Measurements from ENCODE around the gene PEG3. TPM values are rescaled to one million over a fixed set of nuclear protein-coding genes. Genes with fewer than 3 reads are reported as not detected.

Gene PEG3
- total RNA-seq, 1 donor from 2014 or later = not detected

DNA sequence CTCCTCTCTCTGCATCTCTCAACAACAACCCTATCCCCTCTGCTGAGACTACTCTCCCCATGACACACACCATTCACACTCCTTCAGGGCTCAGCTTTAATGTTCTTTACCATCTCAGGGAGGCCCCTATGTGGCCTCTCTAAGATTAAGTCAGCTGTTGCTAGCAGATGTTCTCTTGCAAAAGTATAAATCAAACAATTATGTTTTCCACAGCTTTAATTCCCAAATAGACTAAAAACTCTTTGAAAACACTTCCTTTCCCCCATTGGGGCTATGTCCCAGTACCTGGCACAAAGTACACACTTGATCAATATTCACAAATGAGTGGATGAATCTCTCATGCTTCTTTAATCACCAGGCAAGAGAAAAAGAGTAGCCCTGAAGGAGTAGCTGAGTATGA lies 5.1 kb downstream of the PEG3 start:
- H3K27ac Mint-ChIP-seq = no peak overlapping the region
- H3K79me2 ChIP-seq (ENCODE audit: low read depth) = no peaks in the 10 kb centered on the region
- no peaks in the 10 kb centered on the region for H3K27me3 ChIP-seq
- H3K9me3 Mint-ChIP-seq = peaks cover 71% of the 10 kb centered on the region
- no peaks in the 10 kb centered on the region for H3K36me3 ChIP-seq
- H3K4me3 Mint-ChIP-seq = no peak overlapping the region
- no peak overlapping the region for H3K4me3 ChIP-seq
- no peak overlapping the region for H3K27ac ChIP-seq
- H3K4me1 Mint-ChIP-seq = no peaks in the 10 kb centered on the region
- H2AFZ ChIP-seq (replicated peaks) = no peak overlapping the region
- H3K4me1 ChIP-seq = no peaks in the 10 kb centered on the region
- no peaks in the 10 kb centered on the region for H3K36me3 Mint-ChIP-seq
- peaks cover 3% of the 10 kb centered on the region for H3K27me3 Mint-ChIP-seq (ENCODE audit: insufficient read depth, low read depth)
- no peak overlapping the region for H3K9ac ChIP-seq
- no peaks in the 10 kb centered on the region for H4K20me1 ChIP-seq (ENCODE audit: low read depth)
- no peak overlapping the region for H3K4me2 ChIP-seq
- TF ChIP-seq, protein P1, sequence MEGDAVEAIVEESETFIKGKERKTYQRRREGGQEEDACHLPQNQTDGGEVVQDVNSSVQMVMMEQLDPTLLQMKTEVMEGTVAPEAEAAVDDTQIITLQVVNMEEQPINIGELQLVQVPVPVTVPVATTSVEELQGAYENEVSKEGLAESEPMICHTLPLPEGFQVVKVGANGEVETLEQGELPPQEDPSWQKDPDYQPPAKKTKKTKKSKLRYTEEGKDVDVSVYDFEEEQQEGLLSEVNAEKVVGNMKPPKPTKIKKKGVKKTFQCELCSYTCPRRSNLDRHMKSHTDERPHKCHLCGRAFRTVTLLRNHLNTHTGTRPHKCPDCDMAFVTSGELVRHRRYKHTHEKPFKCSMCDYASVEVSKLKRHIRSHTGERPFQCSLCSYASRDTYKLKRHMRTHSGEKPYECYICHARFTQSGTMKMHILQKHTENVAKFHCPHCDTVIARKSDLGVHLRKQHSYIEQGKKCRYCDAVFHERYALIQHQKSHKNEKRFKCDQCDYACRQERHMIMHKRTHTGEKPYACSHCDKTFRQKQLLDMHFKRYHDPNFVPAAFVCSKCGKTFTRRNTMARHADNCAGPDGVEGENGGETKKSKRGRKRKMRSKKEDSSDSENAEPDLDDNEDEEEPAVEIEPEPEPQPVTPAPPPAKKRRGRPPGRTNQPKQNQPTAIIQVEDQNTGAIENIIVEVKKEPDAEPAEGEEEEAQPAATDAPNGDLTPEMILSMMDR (IDR thresholded peaks at IDR 0.05) = no peak
- TF ChIP-seq EZH2 (IDR thresholded peaks at IDR 0.05) (no peak), EZH2phosphoT487 (IDR thresholded peaks at IDR 0.05) (no peak)
- H3F3A ChIP-seq (ENCODE audit: low read depth) = no peaks in the 10 kb centered on the region
- H3K9me3 ChIP-seq (ENCODE audit: low read depth) = peaks cover 19% of the 10 kb centered on the region
- DNase-seq (ENCODE audit: low spot score) = no peak

DNA sequence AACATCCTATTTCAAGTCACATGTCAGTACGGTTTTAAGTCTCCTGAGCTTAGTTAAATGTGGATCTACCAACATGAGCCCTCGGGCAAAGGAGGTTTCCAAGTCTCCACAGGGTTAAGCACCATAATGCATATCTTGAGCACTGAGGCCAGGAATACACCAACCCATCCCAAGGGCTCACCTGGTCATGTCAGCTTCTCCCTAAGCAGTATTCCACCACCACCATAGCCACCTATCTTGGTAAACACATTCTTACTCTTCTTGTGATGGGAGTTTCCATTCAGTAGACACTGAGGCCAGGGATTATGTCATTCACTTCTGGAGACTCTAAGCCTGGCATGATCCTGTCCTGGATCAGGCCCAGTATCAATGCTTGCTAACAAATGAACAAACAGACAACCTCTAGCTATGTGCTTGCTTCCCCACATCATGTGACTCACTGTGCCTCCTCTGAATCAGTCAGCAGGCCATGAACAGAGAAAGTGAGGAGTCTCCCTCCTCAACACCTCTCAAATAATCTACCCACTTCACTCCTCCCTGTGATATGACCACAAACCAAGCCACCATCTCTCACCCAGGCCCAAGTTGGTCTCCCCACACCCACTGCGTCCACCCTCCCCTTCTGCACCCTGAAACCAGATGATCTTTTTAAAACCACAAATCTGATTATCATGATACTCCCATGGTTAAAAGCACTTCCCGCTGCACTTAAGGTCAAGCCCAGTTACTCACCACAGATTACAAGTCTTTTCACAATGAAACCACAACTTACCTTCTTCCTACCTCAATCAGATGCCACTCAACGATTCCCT lies 5.8 kb downstream of the PEG3 start:
- no peak overlapping the region for H3K4me2 ChIP-seq
- no peaks in the 10 kb centered on the region for H3K36me3 Mint-ChIP-seq
- DNase-seq (ENCODE audit: low spot score) = no peak

DNA sequence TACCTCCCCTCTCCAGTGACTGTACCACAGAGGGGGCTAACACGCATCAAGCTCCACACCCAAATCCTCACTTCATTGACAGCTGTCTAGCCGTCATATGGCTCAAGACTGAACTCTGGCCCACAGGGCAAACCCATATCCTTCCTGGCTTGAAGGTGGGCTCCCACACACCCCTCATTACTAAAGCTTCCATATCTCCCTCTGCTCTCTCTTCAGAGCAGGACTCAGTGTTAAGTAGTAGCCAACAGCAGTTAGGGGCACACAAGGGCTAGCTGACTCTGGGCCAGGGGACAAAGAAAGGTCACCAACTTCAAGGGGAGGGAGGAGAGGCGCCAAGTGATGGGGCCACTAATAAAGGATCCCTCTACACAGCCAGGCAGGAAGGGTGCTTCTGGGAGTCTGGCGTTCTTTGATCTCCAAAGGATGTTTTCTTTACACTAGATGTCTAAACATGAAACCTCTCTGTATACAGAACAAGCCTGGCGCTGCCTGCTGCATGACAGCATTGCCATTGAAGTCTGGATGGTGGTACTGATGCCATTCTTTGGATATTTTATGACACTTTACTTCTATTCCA lies 8.1 kb downstream of the PEG3 start:
- no peak overlapping the region for H3K9ac ChIP-seq
- no peak overlapping the region for H3K4me2 ChIP-seq
- no peak for TF ChIP-seq EZH2 (IDR thresholded peaks at IDR 0.05)
- TF ChIP-seq, protein P1 (IDR thresholded peaks at IDR 0.05) = no peak
- TF ChIP-seq EZH2phosphoT487 (IDR thresholded peaks at IDR 0.05) = no peak
- no peaks in the 10 kb centered on the region for H3K36me3 ChIP-seq
- H3F3A ChIP-seq (ENCODE audit: low read depth) = no peaks in the 10 kb centered on the region
- Mint-ChIP-seq H3K4me1 (no peaks in the 10 kb centered on the region), H3K27ac (no peak overlapping the region), H3K27me3 (ENCODE audit: insufficient read depth, low read depth) (no peaks in the 10 kb centered on the region), H3K9me3 (peaks cover 68% of the 10 kb centered on the region), H3K4me3 (no peak overlapping the region), H3K36me3 (no peaks in the 10 kb centered on the region)
- H2AFZ ChIP-seq (replicated peaks) = no peak overlapping the region
- peaks cover 31% of the 10 kb centered on the region for H3K9me3 ChIP-seq (ENCODE audit: low read depth)
- H3K4me1 ChIP-seq = no peaks in the 10 kb centered on the region
- no peak overlapping the region for H3K27ac ChIP-seq
- H3K27me3 ChIP-seq = no peaks in the 10 kb centered on the region
- H3K79me2 ChIP-seq (ENCODE audit: low read depth) = no peaks in the 10 kb centered on the region
- no peaks in the 10 kb centered on the region for H4K20me1 ChIP-seq (ENCODE audit: low read depth)
- no peak overlapping the region for H3K4me3 ChIP-seq
- DNase-seq (ENCODE audit: low spot score) = no peak

More for the DNA sequence above, 5.8 kb downstream of the PEG3 start:
- Histone ChIP-seq H3K9me3 (ENCODE audit: low read depth) (peaks cover 25% of the 10 kb centered on the region), H3K9ac (no peak overlapping the region), H3K27me3 (no peaks in the 10 kb centered on the region), H3K4me3 (no peak overlapping the region), H3K4me1 (no peaks in the 10 kb centered on the region), H2AFZ (replicated peaks) (no peak overlapping the region), H3K36me3 (no peaks in the 10 kb centered on the region), H3K27ac (no peak overlapping the region), H4K20me1 (ENCODE audit: low read depth) (no peaks in the 10 kb centered on the region), H3F3A (ENCODE audit: low read depth) (no peaks in the 10 kb centered on the region), H3K79me2 (ENCODE audit: low read depth) (no peaks in the 10 kb centered on the region)
- H3K4me3 Mint-ChIP-seq = no peak overlapping the region
- no peaks in the 10 kb centered on the region for H3K4me1 Mint-ChIP-seq
- no peak for TF ChIP-seq EZH2phosphoT487 (IDR thresholded peaks at IDR 0.05)
- TF ChIP-seq, protein P1 (IDR thresholded peaks at IDR 0.05) = no peak
- no peak for TF ChIP-seq EZH2 (IDR thresholded peaks at IDR 0.05)
- peaks cover 3% of the 10 kb centered on the region for H3K27me3 Mint-ChIP-seq (ENCODE audit: insufficient read depth, low read depth)
- H3K27ac Mint-ChIP-seq = no peak overlapping the region
- peaks cover 76% of the 10 kb centered on the region for H3K9me3 Mint-ChIP-seq

Measured in neural progenitor cell (in vitro differentiated cells).